Liver (tissue), 9 donors: ENCODE measurements around the gene AQP9. TPM values are rescaled to one million over a fixed set of nuclear protein-coding genes. Genes with fewer than 3 reads are reported as not detected.

ENCODE experiments used
- DNase-seq: peaks from one replicate; pipeline ENCODE4 v3.0.0-alpha.2; 2017; ENCODE audit warnings: low spot score
- H3K27ac ChIP-seq, 2 donors: one replicate each; pipeline ENCODE4 v1.7.0; 2013; ENCODE audit warnings: inconsistent platforms in 2 of 2, low read length in 2 of 2, control low read depth in 1 of 2, low read depth in 1 of 2, mild to moderate bottlenecking in 1 of 2
- H3K27me3 ChIP-seq, 4 donors: one replicate each; pipeline versions ENCODE4 v1.6.1 to v1.7.0; 2013; ENCODE audit warnings: low read length in 3 of 4, inconsistent platforms in 1 of 4, mild to moderate bottlenecking in 1 of 4, moderate library complexity in 1 of 4; ENCODE audit not compliant: control insufficient read depth in 4 of 4, insufficient read depth in 4 of 4
- H3K36me3 ChIP-seq, 4 donors: one replicate each; pipeline versions ENCODE4 v1.6.1 to v1.7.0; 2013; ENCODE audit warnings: low read length in 3 of 4, mild to moderate bottlenecking in 3 of 4, low read depth in 1 of 4, moderate library complexity in 1 of 4; ENCODE audit not compliant: control insufficient read depth in 4 of 4, insufficient read depth in 3 of 4
- H3K4me1 ChIP-seq, 4 donors: one replicate each; pipeline versions ENCODE4 v1.6.1 to v1.7.0; 2013; ENCODE audit warnings: low read length in 3 of 4, mild to moderate bottlenecking in 3 of 4, moderate library complexity in 1 of 4; ENCODE audit not compliant: control insufficient read depth in 4 of 4, insufficient read depth in 4 of 4
- H3K4me3 ChIP-seq, 3 donors: one replicate each; pipeline versions ENCODE4 v1.6.1 to v1.7.0; 2013; ENCODE audit warnings: low read length in 3 of 3, control low read depth in 1 of 3, low read depth in 1 of 3, mild to moderate bottlenecking in 1 of 3
- H3K9ac ChIP-seq, 2 donors: one replicate each; pipeline ENCODE4 v1.7.0; 2013; ENCODE audit warnings: low read length in 2 of 2, mild to moderate bottlenecking in 2 of 2, moderate library complexity in 2 of 2, control low read depth in 1 of 2, low read depth in 1 of 2
- H3K9me3 ChIP-seq, 4 donors: one replicate each; pipeline versions ENCODE4 v1.6.1 to v1.7.0; 2013; ENCODE audit warnings: low read length in 3 of 4; ENCODE audit not compliant: control insufficient read depth in 4 of 4
- ATF3 ChIP-seq: IDR thresholded peaks from 2 replicates; pipeline ENCODE4 v1.6.1; 2016; ENCODE audit warnings: antibody characterized with exemption
- CTCF ChIP-seq: fragments of 150-350 bp; IDR thresholded peaks from 2 replicates; pipeline ENCODE4 v1.5.1; 2017; ENCODE audit warnings: improper control_type of control experiment, low read depth, low read length; ENCODE audit not compliant: missing input control
- EGR1 ChIP-seq, 2 donors: IDR thresholded peaks; 2 replicates each; pipeline ENCODE4 v1.6.1; 2016 to 2018; ENCODE audit warnings: antibody characterized with exemption in 2 of 2, low read depth in 2 of 2
- FOXA1 ChIP-seq: IDR thresholded peaks from 2 replicates; pipeline ENCODE4 v1.6.1; 2016; ENCODE audit warnings: antibody characterized with exemption
- FOXA2 ChIP-seq: IDR thresholded peaks from 2 replicates; pipeline ENCODE4 v1.6.1; 2016; ENCODE audit warnings: antibody characterized with exemption
- GABPA ChIP-seq, 2 donors: IDR thresholded peaks in 1 of 2; conservative IDR thresholded peaks in 1 of 2; 2 replicates each; pipeline ENCODE4 v1.6.1; 2016; ENCODE audit warnings: antibody characterized with exemption in 2 of 2, mild to moderate bottlenecking in 1 of 2, moderate library complexity in 1 of 2
- HNF4A ChIP-seq, 2 donors: conservative IDR thresholded peaks; 2 replicates each; pipeline ENCODE4 v1.6.1; 2016; ENCODE audit warnings: antibody characterized with exemption in 2 of 2, mild to moderate bottlenecking in 2 of 2
- HNF4G ChIP-seq: IDR thresholded peaks from 2 replicates; pipeline ENCODE4 v1.6.1; 2016; ENCODE audit warnings: antibody characterized with exemption
- JUND ChIP-seq, 2 donors: IDR thresholded peaks; 2 replicates each; pipeline ENCODE4 v1.6.1; 2016; ENCODE audit warnings: antibody characterized with exemption in 2 of 2
- MAX ChIP-seq: IDR thresholded peaks from 2 replicates; pipeline ENCODE4 v1.6.1; 2016; ENCODE audit warnings: antibody characterized with exemption
- NR2F2 ChIP-seq: IDR thresholded peaks from 2 replicates; pipeline ENCODE4 v1.6.1; 2016; ENCODE audit warnings: antibody characterized with exemption
- RAD21 ChIP-seq, 2 donors: IDR thresholded peaks; 2 replicates each; pipeline ENCODE4 v1.6.1; 2016; ENCODE audit warnings: antibody characterized with exemption in 2 of 2, mild to moderate bottlenecking in 2 of 2
- REST ChIP-seq: IDR thresholded peaks from 2 replicates; pipeline ENCODE4 v1.6.1; 2016; ENCODE audit warnings: antibody characterized with exemption, mild to moderate bottlenecking
- RXRA ChIP-seq, 2 donors: IDR thresholded peaks; 2 replicates each; pipeline ENCODE4 v1.6.1; 2017 to 2018; ENCODE audit warnings: antibody characterized with exemption in 2 of 2, mild to moderate bottlenecking in 1 of 2
- SP1 ChIP-seq: IDR thresholded peaks from 2 replicates; pipeline ENCODE4 v1.6.1; 2018; ENCODE audit warnings: antibody characterized with exemption, mild to moderate bottlenecking
- TAF1 ChIP-seq: conservative IDR thresholded peaks from 2 replicates; pipeline ENCODE4 v1.6.1; 2016; ENCODE audit warnings: antibody characterized with exemption, mild to moderate bottlenecking
- YY1 ChIP-seq: IDR thresholded peaks from 2 replicates; pipeline ENCODE4 v1.6.1; 2016; ENCODE audit warnings: antibody characterized with exemption, mild to moderate bottlenecking
- ZBTB33 ChIP-seq: IDR thresholded peaks from 2 replicates; pipeline ENCODE4 v1.6.1; 2016; ENCODE audit warnings: antibody characterized with exemption
- WGBS: extraction: QIAGEN DNeasy Blood & Tissue Kit; methylation state at CpG from one replicate; pipeline ENCODE4 v1.1.7; 2013; 5-methylcytosine and 5-hydroxymethylcytosine counted together
- polyA plus RNA-seq, 2 donors: library from polyadenylated mRNA; stranded (reverse) in 1 of 2; unstranded in 1 of 2; fragments of 200-250 nt in 1 of 2; fragments of >200 nt in 1 of 2; fragmentation: Nextera tagmentation in 1 of 2; extraction: Ambion mirVana in 1 of 2; gene quantifications; one replicate each; pipeline versions ENCODE4 v1.2.1 to v1.2.3, GENCODE V29; 2013 to 2015
- total RNA-seq, 2 donors: library from RNA; depleted of rRNA; stranded (reverse); fragments of >200 nt; gene quantifications; one replicate each; pipeline ENCODE4 v1.2.3, GENCODE V29; 2014
- donor health status: healthy.
- donor health status: healthy.
- donor health status: healthy.
- donor health status: healthy.
- donor health status: healthy.

The AQP9 gene
- total and polyA plus RNA-seq, 4 donors = 1.4 to 111 (median 86.6) TPM

- peaks cover 0 to 15% (median 12%) of the 10 kb centered on the region in 4 donors for H3K4me1 ChIP-seq
- TF ChIP-seq HNF4G = no peak
- TF ChIP-seq GABPA (IDR thresholded peaks at IDR 0.05 in 1 of 2, conservative IDR thresholded peaks at IDR 0.05 in 1 of 2) = no peak
- no peak for TF ChIP-seq JUND (IDR thresholded peaks at IDR 0.05)
- no peak for TF ChIP-seq CTCF
- TF ChIP-seq ZBTB33 = no peak
- no peak for TF ChIP-seq SP1
- TF ChIP-seq HNF4A (conservative IDR thresholded peaks at IDR 0.05) = no peak
- no peak for TF ChIP-seq MAX
- TF ChIP-seq RAD21 (IDR thresholded peaks at IDR 0.05) = no peak
- no peaks in the 10 kb centered on the region for H3K27me3 ChIP-seq
- H3K27ac ChIP-seq = no peak overlapping the region
- 98% methylated on average over 1 of the region's 1 CpG for WGBS
- H3K36me3 ChIP-seq = no peaks in the 10 kb centered on the region
- DNase-seq = no peak
- no peaks in the 10 kb centered on the region for H3K9me3 ChIP-seq
- H3K4me3 ChIP-seq = no peak overlapping the region
- no peak overlapping the region for H3K9ac ChIP-seq
Measured at GRCh38 chr15:58136731-58137130, 1.4 kb upstream of the AQP9 start.

GRCh38 chr15:58137686-58138085 is 495 bp upstream of the AQP9 start:
- H3K27ac ChIP-seq = peak overlapping the region; percentile 43 to 47

More at GRCh38 chr15:58137686-58138085, 495 bp upstream of the AQP9 start:
- 89% methylated on average over 1 of the region's 1 CpG for WGBS
- peaks cover 2 to 25% (median 18%) of the 10 kb centered on the region in 4 donors for H3K4me1 ChIP-seq
- DNase-seq = no peak
- H3K9ac ChIP-seq = peak overlapping the region in 1 of 2 donors; percentile 88
- H3K27me3 ChIP-seq = no peaks in the 10 kb centered on the region
- H3K36me3 ChIP-seq = no peaks in the 10 kb centered on the region
- TF ChIP-seq SP1 (no peak), JUND (IDR thresholded peaks at IDR 0.05) (no peak), NR2F2 (no peak), GABPA (IDR thresholded peaks at IDR 0.05 in 1 of 2, conservative IDR thresholded peaks at IDR 0.05 in 1 of 2) (no peak), EGR1 (IDR thresholded peaks at IDR 0.05; ENCODE audit: low read depth in 2 of 2) (no peak), CTCF (no peak), REST (no peak), TAF1 (no peak), HNF4G (no peak), YY1 (no peak), FOXA1 (no peak), ATF3 (no peak), HNF4A (conservative IDR thresholded peaks at IDR 0.05) (no peak), FOXA2 (no peak), MAX (no peak), RXRA (IDR thresholded peaks at IDR 0.05) (no peak), RAD21 (IDR thresholded peaks at IDR 0.05) (no peak), ZBTB33 (no peak)
- H3K4me3 ChIP-seq = no peak overlapping the region
- H3K9me3 ChIP-seq = no peaks in the 10 kb centered on the region
